HepG2 (cell line): ENCODE measurements around the gene CHRM5.

Experiments used
- ATM ChIP-seq: fragments of 450-650 bp; IDR thresholded peaks from 2 replicates; pipeline ENCODE4 v1.7.1; 2017; ENCODE audit warnings: mild to moderate bottlenecking, borderline replicate concordance
- CREB1 ChIP-seq, 2 experiments: fragments of 450-650 bp in 1 of 2; IDR thresholded peaks; 2 replicates each; pipeline ENCODE4 v1.6.1; 2016 to 2017; ENCODE audit warnings: control low read depth in 1 of 2, mild to moderate bottlenecking in 1 of 2, missing compliant biosample characterization in 1 of 2, missing genetic modification characterization in 1 of 2
- GFI1 ChIP-seq: sonication (generic); formaldehyde crosslinking; IDR thresholded peaks from 2 replicates; pipeline ENCODE4 v1.5.0; 2020; ENCODE audit warnings: missing genetic modification reagents, mild to moderate bottlenecking, borderline replicate concordance
- MAFF ChIP-seq: IDR thresholded peaks from 2 replicates; pipeline ENCODE4 v1.6.1; 2011; ENCODE audit warnings: low read depth, low read length, improper control_type of control experiment
- MAX ChIP-seq: IDR thresholded peaks from 2 replicates; pipeline ENCODE4 v1.6.1; 2012; ENCODE audit warnings: inconsistent platforms
- MXD1 ChIP-seq: sonication (generic); formaldehyde crosslinking; IDR thresholded peaks from 2 replicates; pipeline ENCODE4 v1.4.0; 2020; ENCODE audit warnings: mild to moderate bottlenecking, missing genetic modification reagents
- TBP ChIP-seq: sonication (generic); formaldehyde crosslinking; IDR thresholded peaks from 2 replicates; pipeline ENCODE4 v1.5.0; 2020; ENCODE audit warnings: missing genetic modification reagents
- TF ChIP-seq, protein P1 (sequence below): sonication (generic); formaldehyde crosslinking; IDR thresholded peaks from 2 replicates; pipeline ENCODE4 v1.5.0; 2020; ENCODE audit warnings: mild to moderate bottlenecking, missing genetic modification reagents, moderate library complexity
- TF ChIP-seq, protein P2 (sequence below): sonication (generic); formaldehyde crosslinking; IDR thresholded peaks from 2 replicates; pipeline ENCODE4 v1.8.1; 2023; ENCODE audit warnings: missing genetic modification reagents, inconsistent platforms, borderline replicate concordance

- TF ChIP-seq, protein P1, sequence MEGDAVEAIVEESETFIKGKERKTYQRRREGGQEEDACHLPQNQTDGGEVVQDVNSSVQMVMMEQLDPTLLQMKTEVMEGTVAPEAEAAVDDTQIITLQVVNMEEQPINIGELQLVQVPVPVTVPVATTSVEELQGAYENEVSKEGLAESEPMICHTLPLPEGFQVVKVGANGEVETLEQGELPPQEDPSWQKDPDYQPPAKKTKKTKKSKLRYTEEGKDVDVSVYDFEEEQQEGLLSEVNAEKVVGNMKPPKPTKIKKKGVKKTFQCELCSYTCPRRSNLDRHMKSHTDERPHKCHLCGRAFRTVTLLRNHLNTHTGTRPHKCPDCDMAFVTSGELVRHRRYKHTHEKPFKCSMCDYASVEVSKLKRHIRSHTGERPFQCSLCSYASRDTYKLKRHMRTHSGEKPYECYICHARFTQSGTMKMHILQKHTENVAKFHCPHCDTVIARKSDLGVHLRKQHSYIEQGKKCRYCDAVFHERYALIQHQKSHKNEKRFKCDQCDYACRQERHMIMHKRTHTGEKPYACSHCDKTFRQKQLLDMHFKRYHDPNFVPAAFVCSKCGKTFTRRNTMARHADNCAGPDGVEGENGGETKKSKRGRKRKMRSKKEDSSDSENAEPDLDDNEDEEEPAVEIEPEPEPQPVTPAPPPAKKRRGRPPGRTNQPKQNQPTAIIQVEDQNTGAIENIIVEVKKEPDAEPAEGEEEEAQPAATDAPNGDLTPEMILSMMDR (CRISPR knock-in tag), result no peak
- TF ChIP-seq GFI1 (CRISPR knock-in tag) (no peak), MAX (no peak), MXD1 (CRISPR knock-in tag) (no peak), ATM (no peak), CREB1 (IDR thresholded peaks at IDR 0.05) (no peak), CREB1 (CRISPR knock-in tag; IDR thresholded peaks at IDR 0.05) (no peak), TBP (no peak), MAFF (no peak)
- TF ChIP-seq, protein P2, sequence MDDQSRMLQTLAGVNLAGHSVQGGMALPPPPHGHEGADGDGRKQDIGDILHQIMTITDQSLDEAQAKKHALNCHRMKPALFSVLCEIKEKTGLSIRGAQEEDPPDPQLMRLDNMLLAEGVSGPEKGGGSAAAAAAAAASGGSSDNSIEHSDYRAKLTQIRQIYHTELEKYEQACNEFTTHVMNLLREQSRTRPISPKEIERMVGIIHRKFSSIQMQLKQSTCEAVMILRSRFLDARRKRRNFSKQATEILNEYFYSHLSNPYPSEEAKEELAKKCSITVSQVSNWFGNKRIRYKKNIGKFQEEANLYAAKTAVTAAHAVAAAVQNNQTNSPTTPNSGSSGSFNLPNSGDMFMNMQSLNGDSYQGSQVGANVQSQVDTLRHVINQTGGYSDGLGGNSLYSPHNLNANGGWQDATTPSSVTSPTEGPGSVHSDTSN, result no peak
Measured at GRCh38 chr15:34047893-34048775, 79.8 kb downstream of the CHRM5 start.
